ENCODE measurements around the gene RANBP2.
A peak's percentile ranks its signal among the peaks of the same experiment; 100 is the strongest.

The RANBP2 gene

DNA sequence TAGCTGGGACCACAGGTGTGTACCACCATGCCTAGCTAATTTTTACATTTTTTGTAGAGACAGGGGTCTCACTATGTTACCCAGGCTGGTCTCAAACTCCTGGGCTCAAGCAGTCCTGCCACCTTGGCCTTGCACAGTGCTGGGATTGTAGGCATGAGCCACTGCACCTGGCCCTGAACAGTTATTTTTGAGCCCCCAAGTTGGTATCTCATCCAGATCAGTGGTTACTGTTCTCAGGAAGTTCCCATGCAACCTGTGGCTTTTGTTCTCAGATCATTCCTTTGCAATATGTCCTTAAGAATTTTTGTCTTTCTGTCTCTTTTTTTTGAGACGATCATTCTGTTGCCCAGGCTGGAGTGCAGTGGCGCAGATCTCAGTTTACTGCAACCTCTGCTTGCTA, 59.6 kb downstream of the RANBP2 start:
- DNase-seq (ENCODE audit: low read depth): no peak

- no peak for DNase-seq (ENCODE audit: low read depth)
These were observed 66.7 kb downstream of the RANBP2 start for GRCh38 chr2:108786008-108786353.

DNA sequence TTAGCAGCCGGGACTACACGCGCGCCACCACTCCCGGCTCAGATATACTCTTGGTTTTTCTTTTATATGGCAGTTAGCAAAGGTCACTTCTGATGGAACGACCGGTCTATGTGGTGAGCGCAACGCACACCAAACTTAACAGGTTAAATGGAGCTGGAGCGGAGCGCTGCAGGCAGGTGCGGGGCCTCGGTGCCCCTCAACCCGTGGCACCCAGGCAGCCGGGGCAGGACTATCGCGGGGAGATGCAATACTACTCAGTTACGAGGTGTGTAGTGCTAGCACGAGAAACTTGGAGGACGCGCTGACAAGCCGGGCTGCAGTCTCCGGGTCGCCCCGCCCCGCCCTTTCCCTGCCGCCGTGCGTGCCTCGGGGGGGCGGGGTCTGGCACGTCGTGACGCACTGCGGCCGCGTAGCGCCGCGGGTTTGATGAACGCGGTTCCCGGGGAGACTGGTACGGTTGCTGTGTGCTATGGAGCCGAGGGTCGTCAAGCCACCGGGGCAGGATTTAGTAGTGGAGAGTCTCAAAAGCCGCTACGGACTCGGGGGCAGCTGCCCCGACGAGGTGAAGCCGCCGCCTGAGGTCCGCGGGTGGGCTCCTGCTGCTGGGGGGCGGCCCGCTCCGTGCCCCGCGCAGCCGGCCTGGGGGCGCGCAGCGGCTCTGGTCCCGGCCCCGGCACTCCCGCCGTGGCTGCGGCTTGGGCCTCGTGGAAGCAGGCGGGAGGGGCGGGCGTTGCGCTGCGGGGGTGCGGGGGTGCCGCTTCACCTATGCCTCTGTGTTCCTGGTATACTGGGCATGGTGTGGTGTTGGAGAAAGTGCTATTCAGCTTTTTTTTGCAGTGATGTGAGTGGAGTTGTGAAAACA, 67.3 kb downstream of the RANBP2 start, which contains the start of gene CCDC138:
CCDC138 (plus strand) TSS at position 418 of the 862 bp plus-strand sequence; CDS start at position 470, 52 bp downstream.
- peak; percentile 65 for DNase-seq (ENCODE audit: low read depth)

- DNase-seq (ENCODE audit: low read depth): no peak
These were observed 67.9 kb downstream of the RANBP2 start for GRCh38 chr2:108787216-108787541.

- no peak for DNase-seq (ENCODE audit: low read depth)
These were observed 83.9 kb downstream of the RANBP2 start for GRCh38 chr2:108803045-108803736.

- no peak for DNase-seq (ENCODE audit: low read depth)
These were observed 85.8 kb downstream of the RANBP2 start for GRCh38 chr2:108805032-108805431.

DNA sequence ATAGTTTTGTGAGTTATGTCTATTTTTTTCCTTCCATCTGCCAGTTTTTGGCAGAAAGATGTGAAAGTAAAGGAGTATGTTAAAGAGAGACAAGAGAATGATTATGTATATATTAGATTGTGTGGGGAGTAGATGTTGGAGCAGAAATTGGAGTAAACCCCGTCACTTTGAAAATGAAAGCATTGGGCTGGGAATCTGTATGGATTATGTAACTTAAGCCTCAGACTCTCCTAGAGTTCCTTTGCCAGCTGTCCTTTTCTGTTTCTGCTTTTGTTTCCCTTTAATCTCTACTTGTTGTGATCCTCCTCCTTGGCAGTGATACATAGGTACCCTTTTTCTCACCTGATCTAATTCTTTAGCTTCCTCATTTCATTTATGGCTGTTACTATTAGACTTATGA, 86.5 kb downstream of the RANBP2 start:
- no peak for DNase-seq (ENCODE audit: low read depth)

DNA sequence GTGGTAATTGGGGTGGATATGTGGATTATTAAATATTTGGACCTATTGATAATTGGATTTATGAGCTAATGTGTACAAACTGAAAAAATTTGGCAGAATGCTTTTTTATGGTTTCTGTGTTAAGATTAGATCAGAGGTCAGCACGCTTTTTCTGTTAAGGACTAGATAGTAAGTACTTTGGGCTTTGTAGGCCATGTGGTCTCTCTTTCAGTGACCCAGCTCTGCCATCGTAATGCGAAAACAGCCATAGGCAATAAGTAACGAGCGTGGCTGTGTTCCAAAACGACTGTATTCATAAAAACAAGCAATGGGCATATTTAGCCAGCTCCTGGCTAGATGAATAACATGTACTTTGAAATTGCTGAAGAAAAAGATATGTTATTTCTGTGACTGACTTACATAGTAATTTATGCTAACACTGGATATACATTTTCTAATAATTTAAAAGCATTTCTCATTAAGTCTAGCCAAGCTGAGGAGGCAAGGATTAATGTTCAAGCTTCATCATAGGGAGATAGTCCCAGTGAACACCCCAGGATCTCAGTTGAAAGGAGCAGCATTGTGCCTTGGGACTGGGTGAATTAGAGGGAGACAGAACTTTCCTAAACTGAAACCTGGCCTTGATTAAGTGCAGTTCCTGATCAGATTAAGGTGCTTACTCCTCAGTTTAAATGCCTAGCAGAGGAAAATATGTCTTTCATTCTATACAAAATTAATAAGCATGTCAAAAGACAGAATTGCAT, 87.3 kb downstream of the RANBP2 start:
- no peak for DNase-seq (ENCODE audit: low read depth)

GRCh38 chr2:108809936-108810335, 90.7 kb downstream of the RANBP2 start:
- DNase-seq (ENCODE audit: low read depth): no peak

- DNase-seq (ENCODE audit: low read depth): no peak
These were observed 92.0 kb downstream of the RANBP2 start for GRCh38 chr2:108810993-108811957.

DNA sequence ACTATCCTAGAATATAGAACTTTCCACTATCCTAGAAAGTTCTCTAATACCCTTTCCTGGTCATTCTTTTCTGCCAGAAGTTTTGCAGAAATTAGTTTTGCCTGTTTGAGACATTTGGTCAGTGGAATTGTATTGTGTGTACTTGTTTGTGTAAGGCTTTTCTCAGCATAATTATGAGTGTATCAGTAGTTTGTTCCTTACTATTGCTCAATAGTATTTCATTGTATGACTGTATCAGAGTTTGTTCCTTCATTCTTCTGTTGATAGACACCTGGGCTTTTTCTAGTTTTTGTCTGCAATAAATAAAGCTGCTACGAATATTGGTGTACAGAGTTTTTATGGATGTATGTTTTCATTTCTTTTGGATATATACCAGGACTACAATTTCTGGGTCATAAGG, 94.5 kb downstream of the RANBP2 start:
- no peak for DNase-seq (ENCODE audit: low read depth)

DNA sequence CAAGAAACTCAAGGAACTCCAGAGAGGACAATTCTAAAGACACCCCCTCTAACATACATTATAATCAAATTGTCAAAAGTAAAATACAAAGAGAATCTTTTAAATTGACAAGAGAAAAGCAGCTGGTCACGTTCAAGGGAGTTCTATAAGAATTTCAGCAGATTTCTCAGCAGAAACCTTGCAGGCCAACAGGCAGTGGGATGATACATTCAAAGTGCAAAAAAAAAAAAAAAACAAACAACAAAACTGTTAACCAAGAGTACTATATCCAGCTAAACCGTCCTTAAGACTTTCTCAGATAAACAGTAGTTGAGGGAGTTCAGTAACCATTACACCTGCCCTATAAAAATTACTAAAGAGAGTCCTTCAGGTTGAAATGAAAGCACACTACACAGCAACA, 101.2 kb downstream of the RANBP2 start:
- DNase-seq (ENCODE audit: low read depth): no peak

GRCh38 chr2:108823286-108823685, 104.0 kb downstream of the RANBP2 start:
- DNase-seq (ENCODE audit: low read depth): no peak

DNA sequence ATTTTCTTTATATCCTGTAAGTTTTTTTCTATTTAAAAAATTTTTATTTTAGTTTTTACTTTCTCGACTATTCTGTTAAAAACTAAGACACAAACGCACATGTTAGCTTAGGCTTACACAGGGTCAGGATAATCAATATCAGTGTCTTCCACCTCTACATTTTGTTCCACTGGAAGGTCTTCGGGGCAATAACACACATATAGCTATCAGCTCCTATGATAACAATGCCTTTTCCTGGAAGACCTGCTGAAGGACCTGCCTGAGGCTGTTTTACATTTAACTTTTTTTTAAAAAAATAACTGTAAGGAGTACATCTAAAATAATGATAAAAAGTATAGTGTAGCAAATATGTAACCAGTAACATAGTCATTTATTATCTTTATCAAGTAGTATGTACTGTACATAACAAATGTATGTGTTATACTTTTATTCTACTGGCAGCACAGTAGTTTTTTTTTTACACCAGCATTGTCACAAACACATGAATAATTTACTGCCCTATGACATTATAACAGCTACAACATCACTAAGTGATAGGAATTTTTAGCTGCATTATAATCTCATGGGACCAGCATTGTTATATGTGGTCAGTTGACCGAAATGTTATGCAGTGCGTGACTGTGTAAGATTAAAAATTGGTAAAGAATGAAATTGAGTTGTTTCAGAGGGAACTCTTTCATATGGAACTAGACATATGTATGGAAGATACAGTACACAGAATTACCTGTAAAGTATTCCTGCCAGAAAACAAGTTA, 105.2 kb downstream of the RANBP2 start:
- DNase-seq (ENCODE audit: low read depth): no peak

DNA sequence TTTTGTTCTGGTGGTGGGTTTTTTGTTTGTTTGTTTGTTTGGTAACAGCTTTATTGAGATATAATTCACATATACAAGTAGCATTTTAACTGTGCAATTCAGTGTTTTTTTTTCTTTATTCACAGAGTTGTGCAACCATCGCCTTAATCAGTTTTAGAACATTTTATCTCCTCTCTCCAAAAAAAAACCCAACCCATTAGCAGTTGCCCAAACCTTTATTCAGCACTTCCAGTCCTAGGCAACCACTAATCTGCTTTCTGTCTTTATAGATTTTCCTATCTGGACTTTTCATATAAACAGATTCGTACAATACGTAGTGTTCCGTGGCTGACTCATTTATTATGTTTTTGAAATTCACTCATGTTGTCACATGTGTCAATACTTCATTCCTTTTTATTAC, 106.0 kb downstream of the RANBP2 start:
- DNase-seq (ENCODE audit: low read depth): no peak

GRCh38 chr2:108825736-108826135, 106.5 kb downstream of the RANBP2 start:
- no peak for DNase-seq (ENCODE audit: low read depth)

DNA sequence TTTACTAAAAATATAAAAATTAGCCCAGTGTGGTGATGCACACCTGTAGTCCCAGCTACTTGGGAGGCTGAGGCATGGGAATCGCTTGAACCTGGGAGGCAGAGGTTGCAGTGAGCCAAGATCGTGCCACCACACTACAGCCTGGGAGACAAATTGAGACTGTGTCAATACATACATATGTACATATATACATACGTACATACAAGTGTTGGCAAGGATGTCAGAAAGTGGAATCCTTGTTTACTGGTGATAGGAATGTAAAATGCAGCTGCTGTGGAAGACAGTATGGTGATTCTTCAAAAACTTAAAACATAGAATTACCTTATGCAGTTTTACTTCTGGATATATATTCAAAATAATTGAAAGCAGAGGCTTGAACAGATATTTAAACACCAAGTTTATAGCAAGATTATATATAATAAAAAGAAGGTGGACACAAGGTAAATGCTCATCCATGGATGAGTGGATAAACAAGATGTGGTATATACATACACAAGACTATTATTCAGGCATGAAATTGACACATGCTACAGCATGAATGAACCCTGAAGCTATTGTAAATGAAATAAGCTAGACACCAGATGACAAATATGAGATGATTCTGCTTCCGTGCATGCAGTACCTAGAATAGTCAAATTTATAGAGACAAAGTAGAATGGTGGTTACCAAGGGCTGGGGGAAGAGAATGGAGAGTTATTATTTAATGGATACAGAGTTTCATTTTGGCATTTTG, 110.5 kb downstream of the RANBP2 start:
- no peak for DNase-seq (ENCODE audit: low read depth)

DNA sequence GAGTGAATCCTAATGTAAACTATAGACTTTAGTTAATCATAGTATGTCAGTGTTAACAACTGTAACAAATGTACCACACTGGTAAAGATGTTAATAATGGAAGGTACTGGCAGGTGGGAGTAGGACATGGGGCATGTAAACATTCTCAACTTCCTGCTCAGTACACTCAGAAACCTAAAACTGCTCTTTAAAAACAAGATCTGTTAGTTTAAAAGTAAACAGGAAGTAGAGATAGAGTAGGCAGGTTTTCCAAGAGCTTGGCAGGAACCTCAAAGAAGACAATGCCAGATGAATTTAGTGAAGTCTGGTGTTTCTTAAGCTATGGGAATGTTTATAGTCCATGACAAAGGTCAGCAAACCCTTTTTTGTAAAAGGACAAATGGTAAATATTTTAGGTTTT, 113.9 kb downstream of the RANBP2 start:
- no peak for DNase-seq (ENCODE audit: low read depth)

DNA sequence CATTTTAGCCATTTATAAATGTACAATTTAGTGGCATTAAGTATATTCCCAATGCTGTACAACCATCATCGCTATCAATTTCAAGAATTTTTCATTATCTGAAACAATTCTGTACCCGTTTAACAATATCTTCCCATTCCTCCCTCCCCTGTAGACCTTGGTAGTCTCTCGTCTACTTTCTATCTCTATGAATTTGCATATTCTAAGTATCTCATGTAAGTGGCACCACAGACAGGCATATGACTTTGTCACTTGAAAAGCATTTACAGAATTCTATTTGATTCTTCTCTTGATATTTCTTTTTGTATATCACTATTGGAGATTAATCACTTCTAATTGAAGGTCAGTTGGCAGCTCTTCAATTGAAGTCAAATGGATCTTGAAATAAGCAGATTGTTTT, 115.3 kb downstream of the RANBP2 start:
- DNase-seq (ENCODE audit: low read depth): no peak

DNA sequence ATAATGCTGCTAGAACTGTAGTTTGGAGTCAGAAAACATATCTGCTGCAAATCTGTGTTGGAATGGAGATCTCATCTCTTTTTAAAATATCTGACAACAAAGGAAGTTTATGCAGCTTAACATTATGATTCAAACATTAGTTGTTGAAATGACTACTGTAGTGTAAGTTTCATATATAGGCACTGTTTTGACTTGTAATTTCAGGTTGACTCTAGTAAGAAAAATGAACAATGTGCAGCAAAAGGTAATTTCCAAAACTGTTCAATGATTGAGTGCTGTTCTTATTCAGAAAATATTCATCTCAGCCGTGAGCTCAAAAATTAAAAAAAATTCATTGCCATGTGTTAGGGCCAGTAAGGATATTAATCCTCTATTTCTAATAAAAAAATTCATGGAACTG, 115.8 kb downstream of the RANBP2 start:
- DNase-seq (ENCODE audit: low read depth): no peak
